ENCODE results near the gene PPP2R5C. TPM values are rescaled to one million over a fixed set of nuclear protein-coding genes. Genes with fewer than 3 reads are reported as not detected.

PPP2R5C gene
- total RNA-seq, 3 donors from 2014 or later = 90.5 to 105 (median 102) TPM

DNA sequence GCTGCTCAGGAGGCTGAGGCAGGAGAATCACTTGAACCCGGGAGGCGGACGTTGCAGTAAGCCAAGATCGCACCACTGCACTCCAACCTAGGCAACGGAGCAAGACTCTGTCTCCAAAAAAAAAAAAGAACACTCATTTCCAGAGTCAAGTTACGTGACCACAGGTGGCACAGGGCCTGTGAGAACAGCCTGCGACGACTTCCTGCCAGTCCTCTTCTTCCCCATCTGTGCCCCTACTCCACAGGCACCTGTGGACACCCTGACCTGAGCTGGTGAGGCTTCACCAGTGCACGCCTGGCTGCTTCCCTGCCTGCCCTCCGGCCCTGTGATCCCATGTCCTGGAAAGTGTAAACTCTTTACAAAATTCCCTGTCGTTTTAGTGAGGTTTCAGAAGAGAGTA, 77.7 kb downstream of the PPP2R5C start:
- TF ChIP-seq, protein P1, sequence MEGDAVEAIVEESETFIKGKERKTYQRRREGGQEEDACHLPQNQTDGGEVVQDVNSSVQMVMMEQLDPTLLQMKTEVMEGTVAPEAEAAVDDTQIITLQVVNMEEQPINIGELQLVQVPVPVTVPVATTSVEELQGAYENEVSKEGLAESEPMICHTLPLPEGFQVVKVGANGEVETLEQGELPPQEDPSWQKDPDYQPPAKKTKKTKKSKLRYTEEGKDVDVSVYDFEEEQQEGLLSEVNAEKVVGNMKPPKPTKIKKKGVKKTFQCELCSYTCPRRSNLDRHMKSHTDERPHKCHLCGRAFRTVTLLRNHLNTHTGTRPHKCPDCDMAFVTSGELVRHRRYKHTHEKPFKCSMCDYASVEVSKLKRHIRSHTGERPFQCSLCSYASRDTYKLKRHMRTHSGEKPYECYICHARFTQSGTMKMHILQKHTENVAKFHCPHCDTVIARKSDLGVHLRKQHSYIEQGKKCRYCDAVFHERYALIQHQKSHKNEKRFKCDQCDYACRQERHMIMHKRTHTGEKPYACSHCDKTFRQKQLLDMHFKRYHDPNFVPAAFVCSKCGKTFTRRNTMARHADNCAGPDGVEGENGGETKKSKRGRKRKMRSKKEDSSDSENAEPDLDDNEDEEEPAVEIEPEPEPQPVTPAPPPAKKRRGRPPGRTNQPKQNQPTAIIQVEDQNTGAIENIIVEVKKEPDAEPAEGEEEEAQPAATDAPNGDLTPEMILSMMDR (IDR thresholded peaks at IDR 0.05) = no peak
- no peak for TF ChIP-seq POLR2AphosphoS5 (IDR thresholded peaks at IDR 0.05)
- TF ChIP-seq POLR2A (IDR thresholded peaks at IDR 0.05) = no peak
- H3K9me3 ChIP-seq = no peaks in the 10 kb centered on the region
- DNase-seq (ENCODE audit: low spot score in 2 of 2) = no peak
- no peaks in the 10 kb centered on the region for H3K36me3 ChIP-seq
- no peaks in the 10 kb centered on the region for H3K27me3 ChIP-seq
- no peak overlapping the region for H3K27ac ChIP-seq
- H3K4me3 ChIP-seq = no peak overlapping the region
- peaks cover 0 to 8% of the 10 kb centered on the region in 2 donors for H3K4me1 ChIP-seq
- intact Hi-C loops (cut with DNase I; ENCODE audit: low total_unique reads) = no loop called here

- intact Hi-C loops (cut with DNase I; ENCODE audit: low total_unique reads) = no loop called here
- H3K27me3 ChIP-seq = no peaks in the 10 kb centered on the region
- no peaks in the 10 kb centered on the region for H3K9me3 ChIP-seq
- no peak for DNase-seq (ENCODE audit: low spot score in 2 of 2)
- no peak overlapping the region for H3K27ac ChIP-seq
- TF ChIP-seq POLR2A (IDR thresholded peaks at IDR 0.05) (no peak), POLR2AphosphoS5 (IDR thresholded peaks at IDR 0.05) (no peak)
- TF ChIP-seq, protein P1 (IDR thresholded peaks at IDR 0.05) = no peak
- no peak overlapping the region for H3K4me3 ChIP-seq
- H3K36me3 ChIP-seq = no peaks in the 10 kb centered on the region
- peaks cover 0 to 8% of the 10 kb centered on the region in 2 donors for H3K4me1 ChIP-seq
These were observed 78.2 kb downstream of the PPP2R5C start for GRCh38 chr14:101839661-101840060.

DNA sequence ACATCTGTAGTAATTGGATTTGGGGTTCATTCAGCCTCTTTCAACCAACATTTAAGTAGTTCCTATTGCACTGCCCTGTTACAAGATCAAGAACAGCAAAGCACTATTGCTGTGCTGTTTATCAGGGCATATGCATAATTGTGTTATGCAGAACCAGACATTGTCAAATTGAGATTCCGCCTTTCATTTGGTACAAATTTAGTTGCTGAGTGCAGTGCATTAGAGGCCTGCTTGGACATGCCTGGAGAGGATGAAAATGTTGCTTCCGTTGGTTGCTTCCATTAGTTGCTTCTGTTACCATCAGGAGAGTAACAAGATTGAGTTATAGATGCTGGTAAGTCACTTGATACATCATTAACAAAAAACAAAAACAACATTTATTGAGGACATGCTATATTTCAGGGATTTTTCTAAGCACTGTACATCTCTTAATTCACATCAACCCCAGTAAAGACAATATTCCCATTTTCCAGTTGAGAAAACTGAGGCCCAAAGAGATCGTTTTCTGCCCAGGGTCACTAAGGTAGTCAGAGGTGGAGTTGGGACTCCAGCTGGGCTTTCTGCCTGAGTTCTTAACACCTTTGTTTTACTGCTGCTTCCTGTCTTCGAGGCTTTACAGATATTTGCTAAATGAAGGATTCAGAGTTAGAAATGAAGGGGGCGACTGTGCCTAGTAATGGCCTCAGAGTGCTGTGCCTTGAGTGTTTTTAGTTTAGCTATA, 79.3 kb downstream of the PPP2R5C start:
- Histone ChIP-seq H3K27me3 (no peaks in the 10 kb centered on the region), H3K9me3 (no peaks in the 10 kb centered on the region), H3K4me3 (no peak overlapping the region), H3K36me3 (no peaks in the 10 kb centered on the region), H3K27ac (no peak overlapping the region), H3K4me1 (no peaks in the 10 kb centered on the region)
- TF ChIP-seq, protein P1 (IDR thresholded peaks at IDR 0.05) = no peak
- TF ChIP-seq POLR2AphosphoS5 (IDR thresholded peaks at IDR 0.05) (no peak), POLR2A (IDR thresholded peaks at IDR 0.05) (no peak)
- intact Hi-C loops (cut with DNase I; ENCODE audit: low total_unique reads) = no loop called here
- no peak for DNase-seq (ENCODE audit: low spot score in 2 of 2)

DNA sequence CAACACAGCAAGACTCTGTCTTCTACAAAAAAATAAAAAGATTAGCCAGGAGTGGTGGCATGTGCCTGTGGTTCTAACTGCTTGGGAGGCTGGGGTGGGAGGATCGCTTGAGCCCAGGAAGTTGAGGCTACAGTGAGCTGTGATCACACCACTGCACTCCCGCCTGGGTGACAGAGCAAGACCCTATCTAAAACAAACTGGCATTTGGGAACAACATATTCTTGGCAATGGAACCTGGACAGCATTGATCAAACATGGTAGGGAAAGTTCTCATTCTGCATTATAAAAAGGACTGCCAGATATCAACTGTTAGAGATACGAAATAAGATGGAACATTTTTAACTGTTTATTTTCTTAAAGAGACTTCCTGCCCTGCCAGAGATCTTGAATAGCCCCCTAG, 81.5 kb downstream of the PPP2R5C start:
- Histone ChIP-seq H3K36me3 (no peaks in the 10 kb centered on the region), H3K9me3 (no peaks in the 10 kb centered on the region), H3K27me3 (no peaks in the 10 kb centered on the region), H3K4me1 (no peaks in the 10 kb centered on the region), H3K4me3 (no peak overlapping the region), H3K27ac (no peak overlapping the region)
- intact Hi-C loops (cut with DNase I; ENCODE audit: low total_unique reads) = no loop called here
- no peak for DNase-seq (ENCODE audit: low spot score in 2 of 2)
- no peak for TF ChIP-seq POLR2A (IDR thresholded peaks at IDR 0.05)
- TF ChIP-seq, protein P1 (IDR thresholded peaks at IDR 0.05) = no peak
- no peak for TF ChIP-seq POLR2AphosphoS5 (IDR thresholded peaks at IDR 0.05)

DNA sequence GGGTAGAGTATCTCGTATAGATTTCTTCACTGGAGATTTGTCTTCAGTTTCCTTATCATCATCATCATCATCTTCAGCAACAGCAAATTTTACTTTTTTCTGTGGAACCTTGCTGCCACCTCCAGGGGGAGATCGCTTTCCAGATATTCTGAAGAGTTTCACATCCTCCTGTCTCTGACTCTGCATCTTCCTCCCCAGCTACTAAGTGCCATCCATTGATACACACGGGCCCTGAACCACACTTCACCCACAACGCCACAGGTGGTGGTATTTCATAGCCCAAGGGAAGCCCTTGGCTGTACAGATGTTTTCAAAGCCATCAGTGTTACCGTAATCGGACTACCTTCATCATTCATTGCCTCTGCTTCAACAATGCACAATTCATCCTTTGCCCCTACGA, 82.2 kb downstream of the PPP2R5C start:
- no peaks in the 10 kb centered on the region for H3K4me1 ChIP-seq

More for the DNA sequence above, 82.2 kb downstream of the PPP2R5C start:
- Histone ChIP-seq H3K9me3 (no peaks in the 10 kb centered on the region), H3K36me3 (no peaks in the 10 kb centered on the region), H3K27me3 (no peaks in the 10 kb centered on the region), H3K27ac (no peak overlapping the region), H3K4me3 (no peak overlapping the region)
- intact Hi-C loops (cut with DNase I; ENCODE audit: low total_unique reads) = no loop called here
- no peak for DNase-seq (ENCODE audit: low spot score in 2 of 2)
- TF ChIP-seq, protein P1 (IDR thresholded peaks at IDR 0.05) = peak in 1 of 3 donors; percentile 12
- no peak for TF ChIP-seq POLR2A (IDR thresholded peaks at IDR 0.05)
